Suprapubic skin (tissue), 4 donors: ENCODE measurements around the gene PAF1. TPM values are rescaled to one million over a fixed set of nuclear protein-coding genes. Genes with fewer than 3 reads are reported as not detected.
"Not testable (repeated sequence)": the region's sequence is repeated elsewhere in the genome, so short reads cannot be mapped to it uniquely, and the experiment has no call there.

ENCODE experiments used
- DNase-seq, 2 donors: peaks; one replicate each; pipeline ENCODE4 v3.0.0-alpha.2; 2019; ENCODE audit warnings: low spot score in 2 of 2
- H3K27ac ChIP-seq: fragments of 200-600 bp; sonication (generic); one replicate; pipeline ENCODE4 v1.5.1; 2019
- H3K27me3 ChIP-seq: fragments of 200-600 bp; sonication (generic); one replicate; pipeline ENCODE4 v1.5.1; 2019
- H3K36me3 ChIP-seq: fragments of 200-600 bp; sonication (generic); one replicate; pipeline ENCODE4 v1.5.1; 2019
- H3K4me1 ChIP-seq: fragments of 200-600 bp; sonication (generic); one replicate; pipeline ENCODE4 v1.5.1; 2019
- H3K4me3 ChIP-seq: fragments of 200-600 bp; sonication (generic); one replicate; pipeline ENCODE4 v1.5.1; 2019; ENCODE audit warnings: mild to moderate bottlenecking
- H3K9me3 ChIP-seq: fragments of 200-600 bp; sonication (generic); one replicate; pipeline ENCODE4 v1.5.1; 2019
- EP300 ChIP-seq: sonication (generic); formaldehyde crosslinking; IDR thresholded peaks from one replicate; pipeline ENCODE4 v1.6.1; 2017; ENCODE audit warnings: antibody characterized with exemption
- POLR2A ChIP-seq, 2 donors: fragments of 450-650 bp; IDR thresholded peaks; one replicate each; pipeline ENCODE4 v1.6.1; 2017; ENCODE audit warnings: antibody characterized with exemption in 2 of 2, mild to moderate bottlenecking in 2 of 2, moderate library complexity in 2 of 2
- POLR2AphosphoS5 ChIP-seq, 3 donors: sonication (generic); formaldehyde crosslinking; IDR thresholded peaks; one replicate each; pipeline ENCODE4 v1.6.1; 2017; ENCODE audit warnings: antibody characterized with exemption in 3 of 3
- WGBS: methylation state at CpG from one replicate; pipeline ENCODE4 v1.1.5; 2018; 5-methylcytosine and 5-hydroxymethylcytosine counted together
- total RNA-seq, 4 donors: library from RNA; depleted of rRNA; stranded (reverse); fragments of >200 nt; gene quantifications; one replicate each; pipeline ENCODE4 v1.1.0, GENCODE V29; 2016
- TF ChIP-seq, protein P1 (sequence below), 2 donors: fragments of 200-600 bp in 1 of 2; fragments of 450-650 bp in 1 of 2; sonication (generic) in 1 of 2; IDR thresholded peaks; one replicate each; pipeline ENCODE4 v1.5.1; 2016 to 2019; ENCODE audit warnings: antibody characterized with exemption in 2 of 2, mild to moderate bottlenecking in 1 of 2, moderate library complexity in 1 of 2

The PAF1 gene
- total RNA-seq, 4 donors from 2014 or later: 24.8 to 42.4 (median 35.4) TPM

DNA sequence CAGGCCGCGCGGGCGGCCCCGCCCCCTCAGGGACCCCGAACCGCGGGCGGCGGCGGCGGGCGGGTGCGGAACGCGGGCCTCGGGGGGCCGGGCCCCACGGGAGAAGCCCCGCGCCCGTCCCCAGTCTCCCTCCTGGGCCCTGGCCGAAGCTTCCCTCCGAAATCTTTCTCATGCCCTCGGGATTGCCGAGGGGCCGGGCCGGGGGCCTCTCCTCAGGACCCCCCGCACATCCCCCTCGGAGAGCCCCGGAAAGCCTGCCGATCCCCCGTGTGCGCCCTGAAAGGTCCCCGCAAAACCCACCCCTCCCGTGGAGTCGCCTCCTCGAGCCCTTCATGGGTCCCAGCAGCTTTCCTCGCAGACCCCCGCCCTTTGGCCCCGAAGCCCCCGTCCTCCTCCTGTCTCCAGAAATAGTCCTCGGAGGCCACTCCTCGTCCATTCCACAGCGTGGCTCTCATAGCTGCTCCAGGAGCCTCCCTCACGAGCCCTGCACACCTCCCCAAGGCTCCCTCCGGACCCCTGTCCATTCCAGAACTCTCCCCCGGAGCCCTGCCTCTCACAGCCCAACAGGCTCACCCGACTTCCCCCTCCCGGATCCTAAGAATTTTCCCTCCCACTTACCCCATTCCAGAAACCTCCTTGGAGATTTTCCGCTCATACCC lies 48.1 kb downstream of the PAF1 start:
- H3K27me3 ChIP-seq: no peaks in the 10 kb centered on the region
- H3K36me3 ChIP-seq: no peaks in the 10 kb centered on the region
- H3K4me1 ChIP-seq: peaks cover 50% of the 10 kb centered on the region
- H3K27ac ChIP-seq: peak overlapping the region; percentile 92
- TF ChIP-seq POLR2A (IDR thresholded peaks at IDR 0.05) (peak in 1 of 2 donors; percentile 18), EP300 (no peak), POLR2AphosphoS5 (IDR thresholded peaks at IDR 0.05) (no peak)
- TF ChIP-seq, protein P1, sequence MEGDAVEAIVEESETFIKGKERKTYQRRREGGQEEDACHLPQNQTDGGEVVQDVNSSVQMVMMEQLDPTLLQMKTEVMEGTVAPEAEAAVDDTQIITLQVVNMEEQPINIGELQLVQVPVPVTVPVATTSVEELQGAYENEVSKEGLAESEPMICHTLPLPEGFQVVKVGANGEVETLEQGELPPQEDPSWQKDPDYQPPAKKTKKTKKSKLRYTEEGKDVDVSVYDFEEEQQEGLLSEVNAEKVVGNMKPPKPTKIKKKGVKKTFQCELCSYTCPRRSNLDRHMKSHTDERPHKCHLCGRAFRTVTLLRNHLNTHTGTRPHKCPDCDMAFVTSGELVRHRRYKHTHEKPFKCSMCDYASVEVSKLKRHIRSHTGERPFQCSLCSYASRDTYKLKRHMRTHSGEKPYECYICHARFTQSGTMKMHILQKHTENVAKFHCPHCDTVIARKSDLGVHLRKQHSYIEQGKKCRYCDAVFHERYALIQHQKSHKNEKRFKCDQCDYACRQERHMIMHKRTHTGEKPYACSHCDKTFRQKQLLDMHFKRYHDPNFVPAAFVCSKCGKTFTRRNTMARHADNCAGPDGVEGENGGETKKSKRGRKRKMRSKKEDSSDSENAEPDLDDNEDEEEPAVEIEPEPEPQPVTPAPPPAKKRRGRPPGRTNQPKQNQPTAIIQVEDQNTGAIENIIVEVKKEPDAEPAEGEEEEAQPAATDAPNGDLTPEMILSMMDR (IDR thresholded peaks at IDR 0.05): no peak
- H3K4me3 ChIP-seq: peak overlapping the region; percentile 96
- H3K9me3 ChIP-seq: no peaks in the 10 kb centered on the region
- DNase-seq: peak in 1 of 2 donors; percentile 80
- WGBS: 4% methylated on average over 17 of the region's 51 CpGs

DNA sequence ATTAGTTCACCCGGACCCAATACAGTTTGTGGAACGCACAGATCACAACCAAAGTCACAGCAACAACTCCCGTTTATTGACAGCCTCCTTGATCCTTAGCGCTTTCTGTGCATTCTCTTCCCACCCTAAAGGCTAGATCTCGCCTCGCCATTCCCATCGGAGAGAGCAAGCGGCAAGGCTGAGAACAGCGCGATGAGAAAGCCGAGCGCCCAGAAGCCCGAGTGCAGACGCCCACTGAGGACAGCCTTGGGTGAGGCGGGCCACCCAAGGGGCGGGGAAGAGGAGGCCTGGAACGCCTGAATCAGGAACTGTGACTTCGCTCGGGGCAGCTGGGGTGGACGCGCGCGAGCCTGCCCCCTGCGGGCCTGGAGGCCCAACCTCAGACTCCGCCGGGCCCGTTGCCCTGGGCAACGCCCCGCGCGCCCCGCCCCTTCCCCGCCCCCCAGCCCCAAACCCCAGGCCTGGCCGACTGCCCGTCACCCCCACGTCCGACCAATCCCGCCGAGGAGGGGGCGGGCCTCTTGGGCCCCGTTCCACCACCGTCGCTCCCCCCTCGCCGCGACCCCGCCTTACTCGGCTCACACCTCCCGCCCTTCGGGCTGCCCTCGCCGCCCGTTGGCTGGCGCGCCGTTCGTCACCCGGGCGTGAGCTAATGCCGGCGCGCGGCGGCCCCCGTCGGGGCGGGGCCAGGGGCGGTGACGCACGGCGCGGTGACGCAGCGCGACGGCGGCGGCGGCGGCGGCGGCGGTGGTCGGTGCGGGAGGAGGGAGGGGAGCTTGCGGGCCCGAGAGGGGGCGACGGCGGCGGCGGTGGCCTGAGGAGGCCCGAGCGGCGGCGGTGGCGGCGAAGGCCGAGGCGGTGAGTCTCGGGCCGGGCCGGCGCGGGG lies 48.9 kb downstream of the PAF1 start, which contains the start of gene SAMD4B:
Gene SAMD4B (plus strand): TSS at position 703 of the 886 bp plus-strand sequence. CDS start 14,473 bp downstream, outside the sequence.
- peaks cover 50% of the 10 kb centered on the region for H3K4me1 ChIP-seq
- no peaks in the 10 kb centered on the region for H3K9me3 ChIP-seq
- DNase-seq: peak; percentile 99
- no peaks in the 10 kb centered on the region for H3K36me3 ChIP-seq
- peak; percentile 73 to 86 (median 85) for TF ChIP-seq POLR2AphosphoS5 (IDR thresholded peaks at IDR 0.05)
- peak; percentile 57 to 94 for TF ChIP-seq POLR2A (IDR thresholded peaks at IDR 0.05)
- no peak for TF ChIP-seq EP300
- TF ChIP-seq, protein P1 (IDR thresholded peaks at IDR 0.05): peak; percentile 75 to 90
- WGBS: under 1% methylated on average over 36 of the region's 105 CpGs
- peak within 1 kb of the TSS; percentile 92 for H3K27ac ChIP-seq
- H3K4me3 ChIP-seq: peak within 1 kb of the TSS; percentile 96
- no peaks in the 10 kb centered on the region for H3K27me3 ChIP-seq

DNA sequence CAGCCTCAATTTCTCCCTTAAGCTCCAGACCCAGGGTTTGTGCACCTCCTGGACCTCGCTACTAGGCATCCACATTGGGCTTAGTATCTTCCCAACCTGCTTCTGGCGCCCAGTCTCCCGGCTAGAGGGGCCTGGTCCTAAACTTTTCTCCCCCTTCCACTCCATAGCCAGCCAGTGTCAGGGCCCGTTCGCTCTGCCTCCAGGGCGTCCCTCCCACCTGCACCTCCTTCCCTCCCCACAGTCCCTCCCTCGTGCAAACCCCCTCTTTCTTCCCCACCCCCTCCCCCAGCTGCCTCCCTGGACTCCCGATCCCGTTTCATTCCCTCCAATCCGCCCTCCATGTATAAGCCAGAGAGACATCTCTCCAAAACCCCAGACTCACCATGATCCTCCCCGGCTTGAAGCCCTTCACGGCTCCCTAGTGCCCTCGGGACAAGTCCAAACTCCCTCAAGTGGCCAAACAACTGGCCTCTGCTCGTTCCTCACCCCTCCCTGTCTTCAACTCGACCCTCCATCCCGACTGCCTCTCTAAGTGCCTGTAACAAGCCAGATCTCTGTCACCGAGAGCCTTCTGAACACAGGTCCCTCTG lies 49.7 kb downstream of the PAF1 start:
- no peaks in the 10 kb centered on the region for H3K9me3 ChIP-seq
- H3K4me3 ChIP-seq: peak overlapping the region; percentile 96
- under 1% methylated on average over 17 of the region's 17 CpGs for WGBS
- peaks cover 48% of the 10 kb centered on the region for H3K4me1 ChIP-seq
- no peaks in the 10 kb centered on the region for H3K36me3 ChIP-seq
- TF ChIP-seq POLR2AphosphoS5 (IDR thresholded peaks at IDR 0.05): no peak
- no peak for TF ChIP-seq POLR2A (IDR thresholded peaks at IDR 0.05)
- TF ChIP-seq, protein P1 (IDR thresholded peaks at IDR 0.05): no peak
- no peak for TF ChIP-seq EP300
- peak overlapping the region; percentile 81 for H3K27ac ChIP-seq
- H3K27me3 ChIP-seq: no peaks in the 10 kb centered on the region
- DNase-seq: peak in 1 of 2 donors; percentile 72

DNA sequence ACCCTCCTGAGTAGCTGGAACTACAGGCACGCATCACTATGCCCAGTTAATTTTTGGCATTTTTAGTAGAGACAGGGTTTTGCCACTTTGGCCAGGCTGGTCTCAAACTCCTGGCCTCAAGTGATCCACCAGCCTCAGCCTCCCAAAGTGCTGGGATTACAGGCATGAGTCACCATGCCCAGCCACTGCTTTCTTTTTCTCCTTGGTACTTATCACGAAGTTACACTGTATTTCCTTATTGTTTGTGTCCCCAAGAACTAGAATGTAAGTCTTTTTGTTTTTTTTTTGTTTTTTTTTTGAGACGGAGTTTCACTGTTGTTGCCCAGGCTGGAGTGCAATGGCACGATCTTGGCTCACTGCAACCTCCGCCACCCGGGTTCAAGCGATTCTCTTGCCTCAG lies 50.8 kb downstream of the PAF1 start:
- not testable (repeated sequence) for H3K27ac ChIP-seq, H3K36me3 ChIP-seq, H3K27me3 ChIP-seq, H3K9me3 ChIP-seq, H3K4me3 ChIP-seq, DNase-seq
- 86% methylated on average over 7 of the region's 7 CpGs for WGBS
- peaks cover 37% of the 10 kb centered on the region for H3K4me1 ChIP-seq

DNA sequence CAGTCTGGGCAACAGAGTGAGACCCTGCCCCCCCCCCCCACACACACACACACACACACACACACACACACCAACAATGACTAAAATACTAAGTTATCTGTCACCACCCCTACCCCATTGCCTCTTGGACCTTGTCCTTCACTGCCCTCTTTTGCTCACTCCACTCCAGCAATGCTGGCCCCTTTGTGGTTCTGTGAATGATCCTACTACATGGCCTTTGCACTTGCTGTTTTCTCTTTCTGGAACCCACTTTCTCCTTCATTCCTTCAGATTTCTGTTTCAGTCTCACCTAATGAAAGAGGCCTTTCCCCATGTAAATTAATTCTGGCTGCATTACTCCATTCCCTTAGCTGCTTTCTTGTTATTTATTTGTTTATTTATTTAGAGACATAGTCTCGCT lies 51.2 kb downstream of the PAF1 start:
- H3K4me1 ChIP-seq: peaks cover 32% of the 10 kb centered on the region
- no peaks in the 10 kb centered on the region for H3K27me3 ChIP-seq
- no peak overlapping the region for H3K4me3 ChIP-seq
- no peak overlapping the region for H3K27ac ChIP-seq
- TF ChIP-seq POLR2AphosphoS5 (IDR thresholded peaks at IDR 0.05): no peak
- TF ChIP-seq, protein P1 (IDR thresholded peaks at IDR 0.05): no peak
- TF ChIP-seq EP300: no peak
- TF ChIP-seq POLR2A (IDR thresholded peaks at IDR 0.05): no peak
- no peaks in the 10 kb centered on the region for H3K9me3 ChIP-seq
- 96% methylated on average over 1 of the region's 1 CpG for WGBS
- no peaks in the 10 kb centered on the region for H3K36me3 ChIP-seq
- DNase-seq: no peak
